Measurements from ENCODE around the gene TCF7.

Gene TCF7

GRCh38 chr5:134085411-134085810, 29.1 kb upstream of the TCF7 start:
- Mint-ChIP-seq H3K27ac (no peak overlapping the region), H3K9me3 (no peaks in the 10 kb centered on the region), H3K4me1 (peaks cover 77% of the 10 kb centered on the region), H3K27me3 (no peaks in the 10 kb centered on the region), H3K4me3 (no peak overlapping the region), H3K36me3 (no peaks in the 10 kb centered on the region)

GRCh38 chr5:134086225-134086942, 28.1 kb upstream of the TCF7 start:
- no peaks in the 10 kb centered on the region for H3K36me3 Mint-ChIP-seq
- peak overlapping the region; percentile 96 for H3K27ac Mint-ChIP-seq
- H3K4me3 Mint-ChIP-seq: peak overlapping the region; percentile 75
- no peaks in the 10 kb centered on the region for H3K27me3 Mint-ChIP-seq
- H3K9me3 Mint-ChIP-seq: no peaks in the 10 kb centered on the region
- peaks cover 84% of the 10 kb centered on the region for H3K4me1 Mint-ChIP-seq

- H3K4me1 Mint-ChIP-seq: peaks cover 84% of the 10 kb centered on the region
- H3K27me3 Mint-ChIP-seq: no peaks in the 10 kb centered on the region
- peak overlapping the region; percentile 75 for H3K4me3 Mint-ChIP-seq
- H3K9me3 Mint-ChIP-seq: no peaks in the 10 kb centered on the region
- no peaks in the 10 kb centered on the region for H3K36me3 Mint-ChIP-seq
- H3K27ac Mint-ChIP-seq: peak overlapping the region; percentile 96
Observed at GRCh38 chr5:134086943-134087305, 27.6 kb upstream of the TCF7 start.

- H3K9me3 Mint-ChIP-seq: no peaks in the 10 kb centered on the region
- H3K27ac Mint-ChIP-seq: peak overlapping the region; percentile 17
- peaks cover 85% of the 10 kb centered on the region for H3K4me1 Mint-ChIP-seq
- no peaks in the 10 kb centered on the region for H3K27me3 Mint-ChIP-seq
- peaks cover 3% of the 10 kb centered on the region for H3K36me3 Mint-ChIP-seq
- no peak overlapping the region for H3K4me3 Mint-ChIP-seq
Observed at GRCh38 chr5:134088291-134088690, 26.2 kb upstream of the TCF7 start.

GRCh38 chr5:134088994-134089560, 25.4 kb upstream of the TCF7 start:
- peaks cover 85% of the 10 kb centered on the region for H3K4me1 Mint-ChIP-seq
- H3K27me3 Mint-ChIP-seq: no peaks in the 10 kb centered on the region
- peak overlapping the region; percentile 25 for H3K27ac Mint-ChIP-seq
- H3K4me3 Mint-ChIP-seq: peak overlapping the region; percentile 20
- H3K36me3 Mint-ChIP-seq: peaks cover 3% of the 10 kb centered on the region
- no peaks in the 10 kb centered on the region for H3K9me3 Mint-ChIP-seq

- Mint-ChIP-seq H3K4me3 (peak overlapping the region; percentile 61), H3K27me3 (no peaks in the 10 kb centered on the region), H3K36me3 (peaks cover 3% of the 10 kb centered on the region), H3K27ac (peak overlapping the region; percentile 94), H3K9me3 (no peaks in the 10 kb centered on the region), H3K4me1 (peaks cover 85% of the 10 kb centered on the region)
Observed at GRCh38 chr5:134090522-134090921, 24.0 kb upstream of the TCF7 start.

GRCh38 chr5:134091626-134092121, 22.8 kb upstream of the TCF7 start:
- H3K4me3 Mint-ChIP-seq: peak overlapping the region; percentile 20
- no peaks in the 10 kb centered on the region for H3K27me3 Mint-ChIP-seq
- peak overlapping the region; percentile 38 for H3K27ac Mint-ChIP-seq
- no peaks in the 10 kb centered on the region for H3K9me3 Mint-ChIP-seq
- H3K36me3 Mint-ChIP-seq: peaks cover 3% of the 10 kb centered on the region
- H3K4me1 Mint-ChIP-seq: peaks cover 85% of the 10 kb centered on the region

- H3K36me3 Mint-ChIP-seq: peaks cover 3% of the 10 kb centered on the region
- H3K4me1 Mint-ChIP-seq: peaks cover 87% of the 10 kb centered on the region
- peak overlapping the region; percentile 94 for H3K27ac Mint-ChIP-seq
- no peaks in the 10 kb centered on the region for H3K27me3 Mint-ChIP-seq
- H3K9me3 Mint-ChIP-seq: no peaks in the 10 kb centered on the region
- H3K4me3 Mint-ChIP-seq: peak overlapping the region; percentile 71
Observed at GRCh38 chr5:134092875-134093274, 21.6 kb upstream of the TCF7 start.

GRCh38 chr5:134093351-134093750, 21.1 kb upstream of the TCF7 start:
- Mint-ChIP-seq H3K27me3 (no peaks in the 10 kb centered on the region), H3K4me1 (peaks cover 84% of the 10 kb centered on the region), H3K4me3 (peak overlapping the region; percentile 7), H3K27ac (peak overlapping the region; percentile 94), H3K36me3 (peaks cover 3% of the 10 kb centered on the region), H3K9me3 (no peaks in the 10 kb centered on the region)

- Mint-ChIP-seq H3K4me1 (peaks cover 88% of the 10 kb centered on the region), H3K27me3 (no peaks in the 10 kb centered on the region), H3K27ac (no peak overlapping the region), H3K36me3 (peaks cover 3% of the 10 kb centered on the region), H3K9me3 (no peaks in the 10 kb centered on the region), H3K4me3 (no peak overlapping the region)
Observed at GRCh38 chr5:134095293-134095692, 19.2 kb upstream of the TCF7 start.

- Mint-ChIP-seq H3K9me3 (no peaks in the 10 kb centered on the region), H3K27me3 (no peaks in the 10 kb centered on the region), H3K36me3 (peaks cover 3% of the 10 kb centered on the region), H3K27ac (peak overlapping the region; percentile 70), H3K4me3 (no peak overlapping the region), H3K4me1 (peaks cover 88% of the 10 kb centered on the region)
Observed at GRCh38 chr5:134095887-134096589, 18.4 kb upstream of the TCF7 start.

- peak overlapping the region; percentile 67 for H3K4me3 Mint-ChIP-seq
- H3K36me3 Mint-ChIP-seq: peaks cover 3% of the 10 kb centered on the region
- no peaks in the 10 kb centered on the region for H3K27me3 Mint-ChIP-seq
- peak overlapping the region; percentile 93 for H3K27ac Mint-ChIP-seq
- H3K9me3 Mint-ChIP-seq: no peaks in the 10 kb centered on the region
- H3K4me1 Mint-ChIP-seq: peaks cover 85% of the 10 kb centered on the region
Observed at GRCh38 chr5:134097211-134097749, 17.2 kb upstream of the TCF7 start.

- Mint-ChIP-seq H3K27me3 (no peaks in the 10 kb centered on the region), H3K4me3 (peak overlapping the region; percentile 66), H3K27ac (peak overlapping the region; percentile 92), H3K9me3 (no peaks in the 10 kb centered on the region), H3K4me1 (peaks cover 83% of the 10 kb centered on the region), H3K36me3 (no peaks in the 10 kb centered on the region)
Observed at GRCh38 chr5:134098690-134099089, 15.8 kb upstream of the TCF7 start.

- H3K4me3 Mint-ChIP-seq: peak overlapping the region; percentile 49
- H3K36me3 Mint-ChIP-seq: no peaks in the 10 kb centered on the region
- H3K27me3 Mint-ChIP-seq: no peaks in the 10 kb centered on the region
- H3K4me1 Mint-ChIP-seq: peaks cover 82% of the 10 kb centered on the region
- H3K27ac Mint-ChIP-seq: peak overlapping the region; percentile 97
- no peaks in the 10 kb centered on the region for H3K9me3 Mint-ChIP-seq
Observed at GRCh38 chr5:134099288-134099872, 15.1 kb upstream of the TCF7 start.

- Mint-ChIP-seq H3K9me3 (no peaks in the 10 kb centered on the region), H3K27me3 (no peaks in the 10 kb centered on the region), H3K27ac (peak overlapping the region; percentile 97), H3K4me3 (peak overlapping the region; percentile 49), H3K4me1 (peaks cover 85% of the 10 kb centered on the region), H3K36me3 (no peaks in the 10 kb centered on the region)
Observed at GRCh38 chr5:134099939-134100282, 14.6 kb upstream of the TCF7 start.
